Neural cell (in vitro differentiated cells): Measurements from ENCODE around the gene DHPS. TPM values are rescaled to one million over a fixed set of nuclear protein-coding genes. Genes with fewer than 3 reads are reported as not detected.

Experiments used
- H2AFZ ChIP-seq: fragments of 200-600, 300-800 bp; sonication (generic), shearing (Covaris generic); 2 replicates; pipeline ENCODE4 v1.6.0; 2014; ENCODE audit warnings: low read depth, mild to moderate bottlenecking, antibody characterized with exemption, low read length, moderate library complexity
- H3F3A ChIP-seq: fragments of 200-600 bp; shearing (Covaris generic); 2 replicates; pipeline ENCODE4 v1.6.1; 2016; ENCODE audit warnings: mild to moderate bottlenecking, moderate library complexity, mixed read lengths, antibody characterized with exemption, low read length; ENCODE audit not compliant: insufficient read depth, poor library complexity, severe bottlenecking
- H3K27ac ChIP-seq: fragments of 200-600, 300-800 bp; sonication (generic), shearing (Covaris generic); 2 replicates; pipeline ENCODE4 v1.5.1; 2014; ENCODE audit warnings: mild to moderate bottlenecking, low read length, moderate library complexity
- H3K27me3 ChIP-seq: fragments of 300-800, 200-600 bp; sonication (generic), shearing (Covaris generic); 2 replicates; pipeline ENCODE4 v1.6.0; 2014; ENCODE audit warnings: mild to moderate bottlenecking, low read depth, low read length, moderate library complexity; ENCODE audit not compliant: insufficient read depth
- H3K36me3 ChIP-seq: fragments of 300-800, 200-600 bp; sonication (generic), shearing (Covaris generic); 2 replicates; pipeline ENCODE4 v1.5.1; 2014; ENCODE audit warnings: mild to moderate bottlenecking, antibody characterized with exemption, low read length, moderate library complexity; ENCODE audit not compliant: insufficient read depth
- H3K4me2 ChIP-seq: fragments of 300-800, 200-600 bp; sonication (generic), shearing (Covaris generic); 2 replicates; pipeline ENCODE4 v1.6.0; 2014; ENCODE audit warnings: mild to moderate bottlenecking, low read length
- H3K4me3 ChIP-seq: fragments of 300-800, 200-600 bp; sonication (generic), shearing (Covaris generic); 2 replicates; pipeline ENCODE4 v1.5.1; 2014; ENCODE audit warnings: mild to moderate bottlenecking, low read length, moderate library complexity
- H3K79me2 ChIP-seq: fragments of 200-600 bp; shearing (Covaris generic); replicated peaks from 2 replicates; pipeline ENCODE4 v1.6.0; 2014; ENCODE audit warnings: mild to moderate bottlenecking, low read length, moderate library complexity; ENCODE audit not compliant: insufficient read depth
- H3K9ac ChIP-seq: fragments of 300-800, 200-600 bp; sonication (generic), shearing (Covaris generic); 2 replicates; pipeline ENCODE4 v1.6.1; 2016; ENCODE audit warnings: mild to moderate bottlenecking, low read length, mixed read lengths
- H3K9me2 ChIP-seq: fragments of 200-600 bp; shearing (Covaris generic); 2 replicates; pipeline ENCODE4 v1.6.1; 2016; ENCODE audit warnings: mild to moderate bottlenecking, low read length, mixed read lengths; ENCODE audit not compliant: insufficient read depth
- H3K9me3 ChIP-seq: fragments of 200-600, 300-800 bp; sonication (generic), shearing (Covaris generic); 2 replicates; pipeline ENCODE4 v1.6.1; 2016; ENCODE audit warnings: mild to moderate bottlenecking, mixed run types, low read length, moderate library complexity, mixed read lengths
- H4K20me1 ChIP-seq: fragments of 200-600 bp; shearing (Covaris generic); 2 replicates; pipeline ENCODE4 v1.6.1; 2016; ENCODE audit warnings: mild to moderate bottlenecking, mixed run types; ENCODE audit not compliant: insufficient read depth
- EP300 ChIP-seq: fragments of 450-650 bp; conservative IDR thresholded peaks from 2 replicates; pipeline ENCODE4 v1.6.1; 2014; ENCODE audit warnings: antibody characterized with exemption, mild to moderate bottlenecking, moderate library complexity; ENCODE audit not compliant: poor library complexity, severe bottlenecking
- EZH2 ChIP-seq: fragments of 200-600, 300-800 bp; shearing (Covaris generic), sonication (generic); IDR thresholded peaks from 2 replicates; pipeline ENCODE4 v1.6.1; 2014; ENCODE audit warnings: antibody characterized with exemption, low read length, borderline replicate concordance, mild to moderate bottlenecking; ENCODE audit not compliant: insufficient read depth, poor library complexity, severe bottlenecking
- MXI1 ChIP-seq: fragments of 450-650 bp; conservative IDR thresholded peaks from 2 replicates; pipeline ENCODE4 v1.6.1; 2014; ENCODE audit warnings: antibody characterized with exemption, mild to moderate bottlenecking; ENCODE audit not compliant: poor library complexity, severe bottlenecking
- POLR2AphosphoS5 ChIP-seq: IDR thresholded peaks from 2 replicates; pipeline ENCODE4 v1.6.1; 2012
- RAD21 ChIP-seq: fragments of 450-650 bp; conservative IDR thresholded peaks from 2 replicates; pipeline ENCODE4 v1.6.1; 2014; ENCODE audit warnings: antibody characterized with exemption, mild to moderate bottlenecking, moderate library complexity
- SMC3 ChIP-seq: fragments of 450-650 bp; conservative IDR thresholded peaks from 2 replicates; pipeline ENCODE4 v1.6.1; 2014; ENCODE audit warnings: antibody characterized with exemption, mild to moderate bottlenecking, moderate library complexity; ENCODE audit not compliant: poor library complexity
- TAF1 ChIP-seq: IDR thresholded peaks from 2 replicates; pipeline ENCODE4 v1.6.1; 2012; ENCODE audit warnings: low read depth
- polyA plus RNA-seq: library from polyadenylated mRNA; depleted of rRNA; stranded (reverse); fragments of >200 nt; gene quantifications from 2 replicates; pipeline ENCODE4 v1.2.3, GENCODE V29; 2014
- TF ChIP-seq, protein P1 (sequence below): fragments of 450-650 bp; IDR thresholded peaks from 2 replicates; pipeline ENCODE4 v1.5.1; 2014; ENCODE audit warnings: antibody characterized with exemption, mild to moderate bottlenecking, moderate library complexity; ENCODE audit not compliant: poor library complexity, severe bottlenecking
- TF ChIP-seq, protein P2 (sequence below): IDR thresholded peaks from 2 replicates; pipeline ENCODE4 v1.6.1; 2012; ENCODE audit warnings: borderline replicate concordance

Gene DHPS
- polyA plus RNA-seq, 1 donor from 2014 or later, result 239 TPM

DNA sequence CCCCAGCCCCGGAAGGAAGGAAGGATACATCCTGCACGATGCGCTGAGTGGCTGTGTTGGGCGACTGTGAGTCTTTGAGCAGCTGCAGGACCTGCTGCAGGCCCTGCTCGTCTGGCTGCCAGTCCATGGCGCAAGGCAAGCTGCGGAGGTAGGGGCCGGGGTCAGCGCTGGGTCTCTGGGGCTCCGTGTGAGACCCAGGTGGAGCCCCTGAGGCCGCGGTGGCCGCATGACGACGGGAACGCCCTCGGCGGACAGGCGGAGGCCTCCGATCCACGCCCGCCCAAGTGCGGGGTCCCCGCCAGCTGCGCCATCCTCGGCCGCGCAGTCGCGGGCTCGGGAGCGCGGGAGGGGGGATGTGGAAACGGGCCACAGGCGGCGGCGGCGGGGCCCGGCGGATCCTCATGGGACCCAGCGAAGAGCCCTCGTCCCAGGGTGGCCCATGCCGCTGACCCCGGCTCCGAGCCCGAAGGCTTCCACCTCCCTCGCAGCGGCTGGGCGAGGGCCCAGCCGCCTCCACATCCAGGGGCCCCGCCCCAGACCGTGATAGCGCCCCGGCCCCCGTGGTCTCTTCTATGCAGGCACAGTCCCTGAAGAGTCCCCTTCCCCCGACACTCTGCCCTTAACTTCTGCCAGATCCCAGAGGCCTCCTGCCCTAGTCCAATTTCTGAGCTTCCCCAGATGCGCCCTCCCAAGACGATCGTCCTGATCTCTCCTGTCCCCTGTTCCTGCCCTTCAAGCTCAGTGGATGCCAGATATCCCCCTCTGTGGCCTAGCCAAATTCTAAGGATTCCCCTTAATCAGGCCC lies 39.4 kb upstream of the DHPS start:
- Histone ChIP-seq H3K4me2 (peak overlapping the region; percentile 96), H2AFZ (no peak overlapping the region), H3F3A (peaks cover 5% of the 10 kb centered on the region), H4K20me1 (no peaks in the 10 kb centered on the region), H3K9me3 (no peaks in the 10 kb centered on the region), H3K9ac (peak overlapping the region; percentile 87), H3K27ac (peak overlapping the region; percentile 87), H3K36me3 (no peaks in the 10 kb centered on the region), H3K79me2 (peaks cover 27% of the 10 kb centered on the region), H3K9me2 (no peaks in the 10 kb centered on the region), H3K4me3 (peak overlapping the region; percentile 85), H3K27me3 (no peaks in the 10 kb centered on the region)
- TF ChIP-seq SMC3 (no peak), EZH2 (no peak), MXI1 (no peak), EP300 (no peak), POLR2AphosphoS5 (no peak), RAD21 (no peak), TAF1 (no peak)
- TF ChIP-seq, protein P1, sequence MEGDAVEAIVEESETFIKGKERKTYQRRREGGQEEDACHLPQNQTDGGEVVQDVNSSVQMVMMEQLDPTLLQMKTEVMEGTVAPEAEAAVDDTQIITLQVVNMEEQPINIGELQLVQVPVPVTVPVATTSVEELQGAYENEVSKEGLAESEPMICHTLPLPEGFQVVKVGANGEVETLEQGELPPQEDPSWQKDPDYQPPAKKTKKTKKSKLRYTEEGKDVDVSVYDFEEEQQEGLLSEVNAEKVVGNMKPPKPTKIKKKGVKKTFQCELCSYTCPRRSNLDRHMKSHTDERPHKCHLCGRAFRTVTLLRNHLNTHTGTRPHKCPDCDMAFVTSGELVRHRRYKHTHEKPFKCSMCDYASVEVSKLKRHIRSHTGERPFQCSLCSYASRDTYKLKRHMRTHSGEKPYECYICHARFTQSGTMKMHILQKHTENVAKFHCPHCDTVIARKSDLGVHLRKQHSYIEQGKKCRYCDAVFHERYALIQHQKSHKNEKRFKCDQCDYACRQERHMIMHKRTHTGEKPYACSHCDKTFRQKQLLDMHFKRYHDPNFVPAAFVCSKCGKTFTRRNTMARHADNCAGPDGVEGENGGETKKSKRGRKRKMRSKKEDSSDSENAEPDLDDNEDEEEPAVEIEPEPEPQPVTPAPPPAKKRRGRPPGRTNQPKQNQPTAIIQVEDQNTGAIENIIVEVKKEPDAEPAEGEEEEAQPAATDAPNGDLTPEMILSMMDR, result no peak
- TF ChIP-seq, protein P2, sequence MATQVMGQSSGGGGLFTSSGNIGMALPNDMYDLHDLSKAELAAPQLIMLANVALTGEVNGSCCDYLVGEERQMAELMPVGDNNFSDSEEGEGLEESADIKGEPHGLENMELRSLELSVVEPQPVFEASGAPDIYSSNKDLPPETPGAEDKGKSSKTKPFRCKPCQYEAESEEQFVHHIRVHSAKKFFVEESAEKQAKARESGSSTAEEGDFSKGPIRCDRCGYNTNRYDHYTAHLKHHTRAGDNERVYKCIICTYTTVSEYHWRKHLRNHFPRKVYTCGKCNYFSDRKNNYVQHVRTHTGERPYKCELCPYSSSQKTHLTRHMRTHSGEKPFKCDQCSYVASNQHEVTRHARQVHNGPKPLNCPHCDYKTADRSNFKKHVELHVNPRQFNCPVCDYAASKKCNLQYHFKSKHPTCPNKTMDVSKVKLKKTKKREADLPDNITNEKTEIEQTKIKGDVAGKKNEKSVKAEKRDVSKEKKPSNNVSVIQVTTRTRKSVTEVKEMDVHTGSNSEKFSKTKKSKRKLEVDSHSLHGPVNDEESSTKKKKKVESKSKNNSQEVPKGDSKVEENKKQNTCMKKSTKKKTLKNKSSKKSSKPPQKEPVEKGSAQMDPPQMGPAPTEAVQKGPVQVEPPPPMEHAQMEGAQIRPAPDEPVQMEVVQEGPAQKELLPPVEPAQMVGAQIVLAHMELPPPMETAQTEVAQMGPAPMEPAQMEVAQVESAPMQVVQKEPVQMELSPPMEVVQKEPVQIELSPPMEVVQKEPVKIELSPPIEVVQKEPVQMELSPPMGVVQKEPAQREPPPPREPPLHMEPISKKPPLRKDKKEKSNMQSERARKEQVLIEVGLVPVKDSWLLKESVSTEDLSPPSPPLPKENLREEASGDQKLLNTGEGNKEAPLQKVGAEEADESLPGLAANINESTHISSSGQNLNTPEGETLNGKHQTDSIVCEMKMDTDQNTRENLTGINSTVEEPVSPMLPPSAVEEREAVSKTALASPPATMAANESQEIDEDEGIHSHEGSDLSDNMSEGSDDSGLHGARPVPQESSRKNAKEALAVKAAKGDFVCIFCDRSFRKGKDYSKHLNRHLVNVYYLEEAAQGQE, result no peak

DNA sequence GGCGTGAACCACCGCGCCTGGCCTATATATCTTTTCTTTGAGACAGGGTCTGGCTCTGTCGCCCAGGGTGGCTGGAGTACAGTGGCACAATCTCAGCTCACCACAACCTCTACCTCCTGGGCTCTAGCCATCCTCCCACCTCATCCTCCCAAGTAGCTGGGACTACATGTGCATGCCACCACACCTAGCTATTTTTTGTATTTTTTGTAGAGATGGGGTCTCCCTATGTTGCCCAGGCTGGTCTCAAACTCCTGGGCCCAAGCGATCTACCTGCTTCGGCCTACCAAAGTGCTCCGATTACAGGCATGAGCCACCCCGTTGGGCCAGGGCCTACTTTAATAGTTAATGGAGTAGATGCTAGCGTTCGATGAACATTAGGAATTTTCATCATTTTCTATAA lies 38.6 kb upstream of the DHPS start:
- H3K27me3 ChIP-seq, result no peaks in the 10 kb centered on the region
- H3K27ac ChIP-seq, result peak overlapping the region; percentile 87
- H4K20me1 ChIP-seq, result no peaks in the 10 kb centered on the region
- TF ChIP-seq EP300, result no peak
- TF ChIP-seq MXI1, result no peak
- TF ChIP-seq SMC3, result no peak
- TF ChIP-seq, protein P1, result no peak
- no peak for TF ChIP-seq EZH2
- H3K9me2 ChIP-seq, result no peaks in the 10 kb centered on the region
- H3F3A ChIP-seq, result peaks cover 5% of the 10 kb centered on the region
- no peak overlapping the region for H2AFZ ChIP-seq
- no peaks in the 10 kb centered on the region for H3K36me3 ChIP-seq
- peak overlapping the region; percentile 87 for H3K9ac ChIP-seq
- no peak overlapping the region for H3K4me2 ChIP-seq
- no peaks in the 10 kb centered on the region for H3K9me3 ChIP-seq
- H3K79me2 ChIP-seq, result peaks cover 27% of the 10 kb centered on the region
- peak overlapping the region; percentile 85 for H3K4me3 ChIP-seq
